HG02870 (cell line): ENCODE data around the gene ERBB4.
A peak's percentile ranks its signal among the peaks of the same experiment; 100 is the strongest.
"Not testable (repeated sequence)": the region's sequence is repeated elsewhere in the genome, so short reads cannot be mapped to it uniquely, and the experiment has no call there.

Experiments used
- ATAC-seq: cut with Tn5 transposase; IDR thresholded peaks from one replicate; pipeline ENCODE4 v1.9.1; 2021; ENCODE audit warnings: mild to moderate bottlenecking, moderate library complexity; ENCODE audit not compliant: unreplicated experiment

Gene ERBB4

DNA sequence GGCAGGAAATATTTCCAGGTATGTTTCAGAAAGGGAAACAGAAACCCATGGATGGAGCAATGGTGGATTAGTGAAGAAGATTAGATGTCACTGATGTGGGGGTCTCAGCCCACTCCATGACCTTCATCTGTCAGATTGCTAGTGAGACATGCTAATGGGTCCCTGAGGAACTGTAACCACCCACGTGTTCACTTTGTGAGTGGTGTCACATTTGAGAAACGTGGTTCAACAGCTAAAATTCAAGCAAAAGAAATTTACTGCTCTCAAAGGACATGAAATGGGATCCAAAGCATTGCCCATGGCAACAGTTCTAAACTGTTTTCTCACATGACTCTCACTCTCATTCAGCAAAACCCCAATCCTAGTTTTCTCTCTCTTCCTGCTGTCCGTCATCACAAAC, 776.1 kb downstream of the ERBB4 start:
- no peak for ATAC-seq

DNA sequence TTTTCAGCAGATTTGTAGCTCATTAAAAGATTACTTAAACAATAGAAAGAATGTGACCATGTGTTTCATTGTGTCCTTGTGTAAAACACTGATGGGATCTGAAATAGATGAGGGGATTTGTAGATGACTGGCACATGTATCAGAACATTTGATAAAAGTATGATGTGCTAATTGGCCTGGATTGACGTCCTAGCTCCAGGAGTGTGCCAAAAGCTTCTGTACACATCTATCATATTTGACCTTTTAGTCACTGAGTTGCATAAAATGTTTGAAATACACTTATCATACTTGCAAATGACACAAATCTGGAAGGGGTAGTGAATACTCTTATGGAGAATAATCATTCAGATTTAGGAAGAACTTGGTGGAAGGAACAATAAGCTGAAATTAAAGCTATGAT, 778.5 kb downstream of the ERBB4 start:
- ATAC-seq: no peak

DNA sequence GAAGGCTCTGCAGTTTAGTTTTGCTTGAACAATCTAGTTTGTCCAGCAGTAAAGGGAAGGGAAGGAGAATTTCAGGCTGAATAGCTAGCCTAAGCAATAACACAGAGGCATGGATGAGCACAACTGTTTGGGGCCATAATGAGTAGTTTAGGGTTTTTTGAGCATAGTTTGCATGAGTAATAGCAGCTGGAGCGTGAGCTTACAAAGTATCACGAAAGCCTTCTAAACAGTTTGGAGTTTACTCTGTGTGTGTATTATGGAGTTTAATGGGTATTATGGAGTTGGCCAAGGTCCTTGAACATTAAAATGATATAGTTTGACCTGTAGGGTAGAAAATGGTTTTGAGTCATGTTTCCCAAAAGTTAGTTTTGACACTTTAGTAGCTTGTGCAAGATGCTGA, 782.3 kb downstream of the ERBB4 start:
- no peak for ATAC-seq

DNA sequence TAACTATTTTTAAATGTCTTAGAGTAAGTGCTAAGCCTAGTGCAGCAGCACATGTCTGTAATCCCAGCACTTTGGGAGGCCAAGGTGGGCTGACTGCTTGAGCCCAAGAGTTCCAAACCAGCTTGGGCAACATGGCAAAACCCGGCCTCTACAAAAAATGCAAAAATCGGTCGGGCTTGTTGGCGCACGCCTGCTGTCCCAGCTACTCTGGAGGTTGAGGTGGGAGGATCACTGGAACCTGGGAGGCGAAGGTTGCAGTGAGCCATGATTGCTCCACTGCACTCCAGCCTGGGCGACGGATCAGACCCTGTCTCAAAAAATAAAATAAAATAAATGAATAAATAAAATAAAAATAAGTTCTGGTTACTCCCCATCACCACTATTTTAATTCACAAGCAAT, 783.4 kb downstream of the ERBB4 start:
- no peak for ATAC-seq

DNA sequence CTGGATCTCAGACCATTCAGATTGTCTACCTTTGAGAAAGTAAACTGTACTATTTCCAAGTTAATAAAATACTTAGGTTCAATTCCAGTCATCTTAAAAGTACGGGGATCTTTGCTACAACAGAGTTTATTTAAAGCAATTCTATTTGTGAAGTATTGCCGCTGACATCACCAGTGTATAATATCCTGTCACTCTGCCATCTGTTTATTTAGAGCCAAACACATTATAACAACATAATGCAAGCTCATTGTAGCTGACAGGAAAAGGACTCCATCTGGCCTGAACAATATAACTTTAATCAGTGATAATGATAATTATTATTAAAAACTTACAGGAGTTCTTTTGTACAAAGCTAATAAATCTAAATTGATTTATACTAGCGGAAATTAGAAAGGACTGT, 786.8 kb downstream of the ERBB4 start:
- ATAC-seq: no peak

DNA sequence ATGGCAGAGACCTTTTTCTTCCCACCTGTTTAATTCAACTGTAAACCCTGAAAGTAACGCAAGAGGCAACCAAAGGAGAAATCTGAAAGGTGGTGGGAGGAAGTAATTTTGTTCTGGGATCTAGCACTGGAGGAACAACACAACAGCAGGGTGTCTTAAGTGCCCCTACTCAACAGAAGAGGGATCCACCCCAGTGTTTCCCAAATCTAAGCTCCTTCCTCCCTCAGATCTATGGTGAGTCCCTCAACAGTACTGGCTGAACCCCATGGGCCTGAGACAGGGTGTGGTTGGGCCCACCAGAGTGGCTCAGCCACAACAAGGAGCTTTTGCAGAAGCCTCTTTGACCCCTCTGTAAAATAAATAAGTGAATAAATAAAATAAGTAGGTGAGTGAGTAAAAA, 790.3 kb downstream of the ERBB4 start:
- no peak for ATAC-seq

DNA sequence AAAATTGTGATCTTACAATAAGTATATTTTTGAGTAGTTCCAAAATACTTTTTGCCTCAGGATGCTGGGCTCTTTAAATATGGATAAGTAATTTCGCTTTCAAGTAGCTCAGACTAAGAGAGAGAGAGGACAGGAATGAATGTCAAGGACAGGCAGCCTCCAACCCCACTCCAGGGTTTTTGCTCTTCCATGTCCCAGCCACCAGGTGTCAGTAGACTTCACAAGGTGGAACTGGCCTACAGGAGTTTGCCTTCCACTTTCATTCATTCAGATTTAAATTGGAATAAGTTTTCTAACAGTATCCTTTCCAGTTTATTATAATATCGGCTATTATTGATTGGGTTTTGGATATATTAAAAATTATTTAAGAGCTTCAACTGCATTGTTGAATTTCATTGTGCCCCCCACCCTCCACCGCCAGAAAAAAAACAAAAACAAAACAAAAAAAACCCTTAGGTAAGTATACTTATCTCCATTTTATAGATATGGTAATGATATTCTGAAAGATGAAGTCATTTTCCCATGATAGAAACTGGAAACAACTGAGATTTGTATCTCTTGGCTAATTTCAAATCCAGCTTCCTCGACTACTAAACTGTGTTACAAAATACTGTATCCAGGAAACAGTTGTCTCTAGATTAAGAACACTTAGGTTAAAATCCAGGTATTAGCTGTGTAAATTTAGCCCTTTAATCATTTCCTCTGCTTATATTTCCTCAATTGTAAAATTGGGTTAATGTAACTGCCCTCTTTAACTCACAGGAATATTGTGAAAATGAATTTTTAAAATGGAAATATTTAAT, 793.1 kb downstream of the ERBB4 start:
- peak; percentile 97 for ATAC-seq

DNA sequence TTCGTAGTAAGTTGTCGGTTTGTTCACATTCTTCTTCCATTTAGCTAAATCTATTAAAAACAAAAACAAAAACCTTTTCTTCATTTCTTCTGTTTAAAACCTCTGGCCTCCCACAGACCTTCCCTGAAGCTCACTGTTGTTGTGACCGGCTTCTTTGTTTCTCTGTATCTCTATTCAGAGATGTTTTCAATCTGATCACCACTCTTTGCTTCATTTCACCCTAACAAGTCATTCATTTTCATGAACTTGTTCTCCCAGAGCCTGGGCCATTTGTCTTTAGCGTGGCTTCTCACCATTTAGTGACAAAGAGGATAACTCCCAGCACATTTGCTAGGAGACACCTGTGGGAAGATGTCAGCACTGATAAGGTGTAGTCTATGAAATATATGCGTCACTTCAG, 794.2 kb downstream of the ERBB4 start:
- no peak for ATAC-seq

DNA sequence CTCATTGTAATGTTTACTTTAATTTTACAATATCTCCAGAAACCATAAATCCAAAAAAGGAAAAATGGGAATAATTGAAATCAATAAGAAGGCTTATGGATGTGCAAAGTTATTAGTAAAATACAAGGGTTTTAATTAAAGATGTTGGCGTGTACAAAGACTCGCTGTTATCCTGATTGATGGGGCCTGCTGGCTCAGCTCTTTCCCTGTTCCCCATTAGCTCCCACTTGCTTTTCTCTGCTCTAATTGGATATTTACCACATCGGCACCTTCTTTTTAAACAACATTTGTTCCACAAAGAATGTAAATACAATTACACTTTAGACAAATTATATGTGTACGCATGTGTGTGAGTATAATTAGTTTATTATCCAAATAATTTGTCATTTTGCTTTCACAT, 796.6 kb downstream of the ERBB4 start:
- no peak for ATAC-seq

DNA sequence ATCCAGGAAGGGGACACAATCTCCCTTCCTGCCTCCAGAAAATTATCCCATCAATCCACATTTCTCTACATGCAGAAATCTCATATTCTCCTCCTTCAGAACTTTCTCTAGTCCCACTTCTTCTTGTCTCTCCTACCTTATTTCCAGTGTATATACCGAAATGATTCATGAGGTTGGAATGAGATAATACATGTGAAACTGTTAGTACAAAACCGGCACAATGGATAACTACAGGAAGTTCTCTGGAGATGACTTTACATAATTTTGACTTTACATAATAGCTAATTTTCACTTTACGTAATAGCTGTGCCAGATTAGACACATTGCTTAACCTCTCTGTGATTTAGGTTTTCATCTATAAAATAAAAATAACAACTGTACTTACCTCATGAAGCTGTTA, 801.3 kb downstream of the ERBB4 start:
- no peak for ATAC-seq

DNA sequence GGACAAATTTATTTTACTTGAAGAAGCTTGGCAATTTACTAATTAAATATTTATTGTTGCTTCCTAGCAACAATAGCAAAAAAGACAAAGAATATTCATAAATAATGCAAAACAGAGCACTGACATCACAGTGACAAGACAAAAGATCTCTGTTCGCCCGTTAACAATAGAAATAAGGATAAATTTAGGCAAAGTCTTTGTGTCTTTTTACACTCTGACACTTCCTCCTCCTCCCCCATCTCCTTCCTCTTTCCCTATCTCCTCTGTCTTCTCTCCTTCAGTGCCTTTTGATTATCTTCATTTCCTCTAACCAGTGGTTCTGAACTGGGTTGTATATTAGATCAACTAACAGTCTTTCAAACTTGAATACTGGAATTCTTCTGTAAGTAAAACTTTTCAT, 808.4 kb downstream of the ERBB4 start:
- no peak for ATAC-seq

DNA sequence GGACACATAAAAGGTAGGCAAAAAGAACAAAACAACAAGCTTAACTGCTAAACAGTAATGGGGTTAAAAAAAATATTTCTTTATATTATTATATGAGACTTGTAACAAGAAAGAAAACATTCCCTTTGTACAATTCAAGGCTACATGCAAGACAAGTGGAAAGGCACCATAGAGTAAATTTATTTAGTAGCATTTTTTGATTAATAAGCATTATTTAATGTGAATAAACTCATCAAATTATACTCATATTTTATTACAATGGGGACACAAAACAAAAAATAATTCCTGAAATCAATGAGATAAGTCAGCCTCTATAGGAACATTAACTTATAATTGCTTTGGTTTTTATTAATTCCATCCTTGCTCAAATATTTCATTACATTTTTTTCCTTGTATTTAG, 809.2 kb downstream of the ERBB4 start:
- ATAC-seq: no peak

DNA sequence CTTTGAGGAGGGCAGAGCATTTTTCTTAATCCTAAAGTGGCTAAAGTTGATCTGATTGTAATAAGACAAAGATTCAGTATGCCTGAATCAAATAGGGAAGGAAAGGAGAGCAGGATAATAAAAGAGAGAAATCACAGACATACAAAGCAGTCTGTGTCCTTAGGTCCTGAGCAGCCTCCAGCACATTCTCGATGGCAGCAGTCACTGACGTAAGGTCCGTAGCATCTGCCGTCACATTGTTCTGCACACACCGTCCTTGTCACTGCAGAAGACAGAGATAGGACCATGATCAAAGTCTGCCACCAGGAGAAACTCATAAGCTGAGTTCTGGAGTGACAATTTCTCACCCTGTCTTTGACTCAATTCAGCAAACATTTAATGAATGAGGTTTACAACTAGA, 813.7 kb downstream of the ERBB4 start:
- no peak for ATAC-seq

DNA sequence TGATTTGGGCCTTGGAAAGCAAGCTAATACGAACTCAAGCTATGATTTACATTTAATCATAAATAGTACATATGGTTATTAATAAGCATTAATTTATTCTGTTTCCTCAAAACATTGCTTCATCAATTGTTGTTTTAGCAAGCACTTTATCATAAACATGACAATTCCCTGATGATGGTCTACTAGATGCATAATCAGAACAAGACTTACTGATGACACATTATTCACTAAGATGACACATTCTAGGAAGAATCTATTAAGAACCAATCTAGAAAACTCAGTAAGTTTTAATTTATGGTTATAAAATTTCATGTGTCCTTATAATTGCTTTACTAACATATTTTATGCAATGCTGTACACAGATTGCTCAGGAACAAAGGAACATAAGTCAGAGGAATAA, 815.2 kb downstream of the ERBB4 start:
- ATAC-seq: no peak

DNA sequence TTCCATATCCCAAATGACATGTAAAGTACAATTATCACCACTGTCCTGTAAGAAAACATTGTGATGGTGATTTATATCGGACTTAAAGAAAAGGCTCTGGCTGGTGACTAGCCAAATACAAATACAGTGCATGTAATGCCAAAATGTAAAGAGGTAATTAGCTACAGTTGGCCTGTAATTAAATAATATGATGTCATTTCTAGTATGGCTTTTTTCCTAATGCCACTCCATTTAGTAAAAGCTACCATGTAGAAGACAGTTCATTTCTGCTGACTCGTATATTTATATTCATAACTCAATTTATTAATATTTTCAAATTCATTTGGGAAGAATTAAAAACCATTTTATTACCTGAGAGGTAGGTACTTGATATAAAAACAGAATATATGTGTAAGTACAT, 815.7 kb downstream of the ERBB4 start:
- no peak for ATAC-seq

DNA sequence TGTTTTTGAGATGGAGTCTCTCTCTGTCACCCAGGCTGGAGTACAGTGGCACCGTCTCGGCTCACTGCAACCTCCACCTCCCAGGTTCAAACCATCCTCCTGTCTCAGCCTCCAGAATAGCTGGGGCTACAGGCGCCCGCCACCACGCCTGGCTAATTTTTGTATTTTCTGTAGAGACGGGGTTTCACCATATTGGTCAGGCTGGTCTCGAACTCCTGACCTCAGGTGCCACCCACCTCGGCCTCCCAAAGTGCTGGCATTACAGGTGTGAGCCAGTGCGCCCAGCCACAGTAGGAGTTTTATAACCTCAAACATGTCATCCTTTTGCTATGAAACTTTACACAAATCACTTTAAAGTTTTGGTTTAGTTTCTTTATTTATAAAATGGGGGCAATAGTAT, 816.7 kb downstream of the ERBB4 start:
- ATAC-seq: not testable (repeated sequence)

DNA sequence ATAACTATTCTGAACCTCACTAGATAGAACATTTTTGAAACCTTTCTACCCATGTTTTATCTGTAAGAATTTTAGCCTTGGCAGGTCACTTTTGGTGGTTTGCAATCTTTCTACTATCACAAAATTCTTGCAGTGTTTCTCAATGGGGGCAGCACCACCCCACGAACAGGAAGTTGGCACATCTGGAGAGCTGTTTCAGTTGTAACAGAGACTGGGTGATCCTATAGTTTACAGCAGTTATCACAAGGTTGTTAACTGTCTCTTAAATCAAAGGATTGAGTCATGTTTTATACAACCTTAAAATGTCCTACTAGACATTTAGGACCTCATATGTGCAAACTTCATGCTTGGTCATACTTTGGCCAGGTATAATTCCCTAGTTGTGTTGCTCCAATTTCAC, 829.2 kb downstream of the ERBB4 start:
- no peak for ATAC-seq

DNA sequence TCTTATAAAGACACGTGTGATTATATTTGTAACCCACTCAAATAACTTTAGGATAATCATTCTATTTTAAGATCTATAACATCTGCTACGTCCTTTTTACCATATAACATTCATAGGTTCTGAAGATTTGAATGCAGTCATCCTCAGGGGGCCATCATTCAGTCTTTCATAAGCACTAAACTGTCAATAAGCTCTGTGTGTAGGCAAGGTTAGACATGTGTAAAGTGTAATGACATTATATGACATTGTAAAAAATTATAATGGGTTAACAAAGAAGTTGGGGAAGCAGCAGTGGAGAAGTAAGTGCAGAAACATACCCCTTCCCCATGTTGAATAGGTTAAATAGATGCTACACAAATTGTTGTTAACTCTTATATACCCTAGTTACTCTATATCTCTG, 845.9 kb downstream of the ERBB4 start:
- no peak for ATAC-seq

DNA sequence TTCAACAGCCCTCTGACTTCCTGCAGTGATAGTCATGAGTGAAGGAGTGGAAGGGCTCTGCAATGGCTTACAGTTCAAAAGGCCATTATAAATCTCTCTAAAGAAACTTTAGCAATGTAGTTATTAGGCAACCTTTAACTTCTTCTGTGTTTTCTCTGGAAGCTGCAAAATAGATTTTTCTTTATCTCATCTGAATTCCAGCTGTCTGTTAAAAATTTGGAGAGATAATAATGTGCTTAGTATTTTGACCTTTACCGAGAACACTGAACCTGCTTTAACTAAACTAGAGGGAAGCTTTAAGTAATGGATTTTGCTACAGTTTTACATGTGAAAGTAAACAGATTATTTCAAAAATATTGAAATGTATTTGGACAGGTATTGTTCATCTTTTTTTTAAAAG, 847.9 kb downstream of the ERBB4 start:
- no peak for ATAC-seq

DNA sequence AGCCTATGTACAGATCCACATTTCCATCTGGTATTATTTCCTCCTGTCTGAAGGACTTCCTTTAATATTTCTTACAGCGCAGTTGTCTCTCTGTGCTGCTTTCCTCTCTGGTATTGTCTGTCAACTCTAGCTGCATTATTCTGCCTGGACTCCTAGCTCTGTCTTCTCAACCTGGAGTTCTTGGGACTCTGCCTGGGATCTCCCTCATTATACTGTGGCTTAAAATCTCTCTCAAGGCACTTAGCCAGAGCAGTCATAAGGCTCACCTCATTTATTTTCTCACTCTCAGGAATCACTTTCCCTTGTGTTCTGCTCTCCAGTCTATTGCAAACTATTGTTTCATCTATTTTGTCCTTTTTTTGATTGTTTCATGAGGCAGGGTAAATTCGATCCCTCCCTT, 850.4 kb downstream of the ERBB4 start:
- ATAC-seq: no peak

DNA sequence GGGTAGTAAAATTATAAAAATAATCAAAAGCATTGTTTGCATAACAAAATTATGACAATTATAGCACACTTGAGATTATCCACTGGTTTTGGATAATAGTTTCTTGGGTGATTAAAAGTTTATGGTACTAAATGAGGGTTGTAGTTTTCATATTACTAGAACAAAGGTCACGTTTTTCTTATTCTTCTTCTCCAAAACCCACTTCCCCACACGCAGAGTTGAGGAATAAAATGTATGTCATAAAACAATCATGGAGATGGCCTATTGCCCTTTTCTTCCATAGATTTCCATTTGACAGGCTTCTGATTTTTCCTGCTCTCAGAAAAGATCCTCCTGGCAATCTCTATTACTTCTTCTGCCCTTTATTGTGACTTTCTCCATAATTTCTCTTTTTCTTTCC, 863.9 kb downstream of the ERBB4 start:
- ATAC-seq: no peak

DNA sequence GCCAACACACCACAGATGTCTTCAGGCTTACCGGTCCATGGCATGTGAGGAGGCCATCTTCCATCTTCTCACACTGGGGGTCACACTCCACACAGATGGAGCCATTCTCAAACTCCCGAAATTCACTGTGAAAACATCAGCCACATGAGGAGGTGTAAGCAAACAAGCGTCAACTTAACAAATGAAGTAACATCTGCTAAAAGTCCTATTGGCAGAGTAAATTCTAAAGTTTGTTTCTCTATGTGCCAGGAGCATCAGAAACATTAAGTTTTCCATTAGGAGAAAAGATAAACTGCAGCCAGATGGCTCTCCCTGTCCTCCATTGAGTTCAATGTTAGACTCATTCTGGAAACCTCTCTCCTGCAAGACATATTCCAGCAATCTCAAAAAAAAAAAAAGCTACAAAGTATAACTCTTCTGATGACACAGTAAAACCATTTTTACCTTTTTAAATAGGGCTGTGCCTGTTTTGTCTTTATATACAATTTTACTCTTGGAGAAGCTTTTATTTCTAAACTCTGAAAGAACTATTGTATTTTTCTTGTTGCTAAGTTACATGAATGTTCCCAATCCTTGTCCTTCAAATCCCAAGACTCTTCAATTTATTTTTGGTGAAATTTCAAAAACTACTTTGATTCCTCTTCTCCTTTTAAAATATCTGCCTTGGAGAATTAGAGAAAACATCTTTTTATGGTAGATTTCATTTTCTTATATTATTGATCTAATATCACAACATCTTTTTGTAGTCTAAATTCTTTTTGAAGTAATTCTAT, 865.3 kb downstream of the ERBB4 start:
- no peak for ATAC-seq

DNA sequence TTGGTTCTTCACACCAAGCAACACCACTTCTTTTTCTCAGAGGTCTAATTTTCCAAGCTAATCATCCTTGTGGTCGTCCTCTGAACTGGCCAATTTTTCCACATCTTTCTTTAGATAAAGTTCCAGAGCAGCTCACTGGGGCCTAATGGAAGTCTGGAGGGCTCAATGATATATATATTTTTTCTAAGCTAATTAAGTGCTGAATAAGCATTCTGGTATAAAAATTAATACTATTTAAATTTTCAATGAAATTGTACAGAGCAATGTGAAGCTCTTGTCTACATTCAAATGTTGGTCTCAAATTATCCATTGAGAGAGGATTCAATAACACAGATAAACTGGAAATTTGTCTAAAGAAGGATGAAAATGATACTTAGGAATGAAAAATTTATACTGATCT, 866.6 kb downstream of the ERBB4 start:
- ATAC-seq: no peak
